ENCODE measurements around the gene RPS21. TPM values are rescaled to one million over a fixed set of nuclear protein-coding genes. Genes with fewer than 3 reads are reported as not detected.

Gene RPS21
- total RNA-seq, 1 experiment from 2014 or later = 2,488 TPM

- DNase-seq (ENCODE audit: low read depth, low spot score) (no peak), ATAC-seq (peak; percentile 36)
- no peaks in the 10 kb centered on the region for H3K9me2 ChIP-seq (ENCODE audit: insufficient read depth)
- H3K36me3 ChIP-seq (ENCODE audit: control insufficient read depth in 1 of 2, insufficient read depth in 2 of 2, low read length in 2 of 2) = no peaks in the 10 kb centered on the region
- H3K27me3 ChIP-seq (ENCODE audit: insufficient read depth, low read length) = no peaks in the 10 kb centered on the region
- TF ChIP-seq MAX (IDR thresholded peaks at IDR 0.05) (no peak), POLR2AphosphoS5 (IDR thresholded peaks at IDR 0.05; ENCODE audit: low read depth, low read length) (no peak), ELF1 (IDR thresholded peaks at IDR 0.05; ENCODE audit: borderline replicate concordance, low read depth) (no peak)
- TF ChIP-seq, protein P1, sequence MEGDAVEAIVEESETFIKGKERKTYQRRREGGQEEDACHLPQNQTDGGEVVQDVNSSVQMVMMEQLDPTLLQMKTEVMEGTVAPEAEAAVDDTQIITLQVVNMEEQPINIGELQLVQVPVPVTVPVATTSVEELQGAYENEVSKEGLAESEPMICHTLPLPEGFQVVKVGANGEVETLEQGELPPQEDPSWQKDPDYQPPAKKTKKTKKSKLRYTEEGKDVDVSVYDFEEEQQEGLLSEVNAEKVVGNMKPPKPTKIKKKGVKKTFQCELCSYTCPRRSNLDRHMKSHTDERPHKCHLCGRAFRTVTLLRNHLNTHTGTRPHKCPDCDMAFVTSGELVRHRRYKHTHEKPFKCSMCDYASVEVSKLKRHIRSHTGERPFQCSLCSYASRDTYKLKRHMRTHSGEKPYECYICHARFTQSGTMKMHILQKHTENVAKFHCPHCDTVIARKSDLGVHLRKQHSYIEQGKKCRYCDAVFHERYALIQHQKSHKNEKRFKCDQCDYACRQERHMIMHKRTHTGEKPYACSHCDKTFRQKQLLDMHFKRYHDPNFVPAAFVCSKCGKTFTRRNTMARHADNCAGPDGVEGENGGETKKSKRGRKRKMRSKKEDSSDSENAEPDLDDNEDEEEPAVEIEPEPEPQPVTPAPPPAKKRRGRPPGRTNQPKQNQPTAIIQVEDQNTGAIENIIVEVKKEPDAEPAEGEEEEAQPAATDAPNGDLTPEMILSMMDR (IDR thresholded peaks at IDR 0.05 in 2 of 3, conservative IDR thresholded peaks at IDR 0.05 in 1 of 3; ENCODE audit: borderline replicate concordance in 1 of 3, insufficient read depth in 1 of 3, low read depth in 2 of 3, low read length in 2 of 3) = peak in 2 of 3 experiments; percentile 33 to 44; a peak in 3 of 6 replicates
- RAD21 ChIA-PET (ENCODE audit: low non-redundant PET in 1 of 2, low total read pairs in 2 of 2, uncharacterized antibody in 2 of 2, unreplicated experiment in 2 of 2) = interaction anchor here in 1 of 2 experiments (0.6 kb wide), 1 partner anchor 11 kb away, joined by 6 read pairs; no protein-coding TSS in a partner anchor
- H3K9me3 ChIP-seq (ENCODE audit: control insufficient read depth in 1 of 2, insufficient read depth in 1 of 2, low read depth in 1 of 2, low read length in 2 of 2) = no peaks in the 10 kb centered on the region
- peak overlapping the region; percentile 74; the same call in 1 of the 2 replicates for H3K27ac ChIP-seq (ENCODE audit: low read depth, low read length)
- intact Hi-C loops (cut with micrococcal nuclease) = loop anchor here (5.0 kb wide), 1 partner anchor 67 kb away; the partner anchor contains the start of gene ADRM1
- H3K79me2 ChIP-seq (ENCODE audit: insufficient read depth, low read length) = peaks cover 28% of the 10 kb centered on the region
- BruUV-seq (replicated peaks) = no TSS peak
- CTCF ChIA-PET = interaction anchor here (0.5 to 1.7 kb wide), 5 partner anchors 9 to 235 kb away, joined by 3 to 10 read pairs (median 4); no protein-coding TSS in a partner anchor
- POLR2A ChIA-PET = interaction anchor here (0.9 to 1.6 kb wide), 5 partner anchors 10 to 19 kb away, joined by 3 to 9 read pairs (median 5); partner anchors contain the start of gene RPS21
- H3K4me3 ChIP-seq (replicated peaks in 1 of 2; ENCODE audit: low read depth in 1 of 2, low read length in 2 of 2) = peak overlapping the region; percentile 34 to 83
- H2AFZ ChIP-seq (ENCODE audit: low read depth, low read length, poor library complexity, severe bottlenecking) = no peak overlapping the region
- peak overlapping the region; percentile 51 for H3K9ac ChIP-seq (ENCODE audit: low read length)
- peak overlapping the region; percentile 100 for H3K4me2 ChIP-seq (ENCODE audit: low read length)
- H3K4me1 ChIP-seq (ENCODE audit: control insufficient read depth in 1 of 2, insufficient read depth in 2 of 2, low read length in 2 of 2) = peaks cover 53 to 65% of the 10 kb centered on the region in 2 experiments
- H4K20me1 ChIP-seq (ENCODE audit: insufficient read depth) = no peaks in the 10 kb centered on the region
Observed at GRCh38 chr20:62368976-62369814, 17.7 kb upstream of the RPS21 start.

Data from HCT116 (cell line).